MM.1S (cell line): Measurements from ENCODE around the gene GAS2L1.

Source experiments
- DNase-seq: peaks from one replicate; pipeline ENCODE4 v3.0.0-alpha.2; 2015
- H2AFZ ChIP-seq: fragments of 300-600 bp; sonication (generic); 2 replicates; pipeline ENCODE4 v1.6.0; 2016; ENCODE audit warnings: antibody characterized with exemption, low read length
- H3F3A ChIP-seq: fragments of 300-600 bp; sonication (generic); 2 replicates; pipeline ENCODE4 v1.6.1; 2016; ENCODE audit warnings: mild to moderate bottlenecking, antibody characterized with exemption, low read length, moderate library complexity, mixed read lengths; ENCODE audit not compliant: insufficient read depth
- H3K27ac ChIP-seq: fragments of 300-600 bp; sonication (generic); 2 replicates; pipeline ENCODE4 v1.5.1; 2016; ENCODE audit warnings: mild to moderate bottlenecking, low read length
- H3K27me3 ChIP-seq: fragments of 300-600 bp; sonication (generic); replicated peaks from 2 replicates; pipeline ENCODE4 v1.6.0; 2016; ENCODE audit warnings: low read length; ENCODE audit not compliant: insufficient read depth
- H3K36me3 ChIP-seq: fragments of 300-600 bp; sonication (generic); replicated peaks from 2 replicates; pipeline ENCODE4 v1.6.1; 2016; ENCODE audit warnings: mild to moderate bottlenecking, low read length, mixed read lengths; ENCODE audit not compliant: insufficient read depth
- H3K4me1 ChIP-seq: fragments of 300-600 bp; sonication (generic); 2 replicates; pipeline ENCODE4 v1.6.1; 2016; ENCODE audit warnings: low read length, mixed read lengths
- H3K4me2 ChIP-seq: fragments of 300-600 bp; sonication (generic); 2 replicates; pipeline ENCODE4 v1.6.0; 2016; ENCODE audit warnings: low read depth, low read length
- H3K4me3 ChIP-seq: fragments of 300-600 bp; sonication (generic); 2 replicates; pipeline ENCODE4 v1.5.1; 2016; ENCODE audit warnings: low read length, mixed read lengths
- H3K79me2 ChIP-seq: fragments of 300-600 bp; sonication (generic); 2 replicates; pipeline ENCODE4 v1.6.1; 2016; ENCODE audit warnings: mixed run types, low read length, mixed read lengths
- H3K9ac ChIP-seq: fragments of 300-600 bp; sonication (generic); 2 replicates; pipeline ENCODE4 v1.6.1; 2016; ENCODE audit warnings: low read length, mixed read lengths
- H3K9me2 ChIP-seq: fragments of 300-600 bp; sonication (generic); replicated peaks from 2 replicates; pipeline ENCODE4 v1.6.1; 2016; ENCODE audit warnings: mild to moderate bottlenecking, low read length, mixed read lengths; ENCODE audit not compliant: insufficient read depth
- H3K9me3 ChIP-seq: fragments of 300-600 bp; sonication (generic); replicated peaks from 2 replicates; pipeline ENCODE4 v1.6.1; 2016; ENCODE audit warnings: mild to moderate bottlenecking, low read length, mixed read lengths; ENCODE audit not compliant: insufficient read depth
- H4K20me1 ChIP-seq: fragments of 300-600 bp; sonication (generic); 2 replicates; pipeline ENCODE4 v1.6.1; 2016; ENCODE audit warnings: mild to moderate bottlenecking, low read length, moderate library complexity, mixed read lengths; ENCODE audit not compliant: insufficient read depth
- CTCF ChIP-seq: fragments of 300-600 bp; sonication (generic); IDR thresholded peaks from 2 replicates; pipeline ENCODE4 v1.5.1; 2016; ENCODE audit warnings: antibody characterized with exemption, low read length, mixed read lengths
- EZH2 ChIP-seq: fragments of 300-600 bp; sonication (generic); optimal IDR thresholded peaks from 2 replicates; pipeline ENCODE3; 2017; ENCODE audit warnings: low read depth, mild to moderate bottlenecking, antibody characterized with exemption, low read length, mixed read lengths
- EZH2phosphoT487 ChIP-seq: fragments of 300-600 bp; sonication (generic); IDR thresholded peaks from 2 replicates; pipeline ENCODE4 v1.6.1; 2018; ENCODE audit warnings: antibody characterized with exemption, low read length

Gene GAS2L1

GRCh38 chr22:29328055-29328454, 21.6 kb downstream of the GAS2L1 start:
- no peak for DNase-seq
- H4K20me1 ChIP-seq, result no peaks in the 10 kb centered on the region
- H3K4me1 ChIP-seq, result no peaks in the 10 kb centered on the region
- H3K79me2 ChIP-seq, result no peaks in the 10 kb centered on the region
- no peaks in the 10 kb centered on the region for H3K27me3 ChIP-seq
- no peak overlapping the region for H2AFZ ChIP-seq
- H3K9me2 ChIP-seq, result no peaks in the 10 kb centered on the region
- H3K4me2 ChIP-seq, result no peak overlapping the region
- H3K9ac ChIP-seq, result no peak overlapping the region
- no peaks in the 10 kb centered on the region for H3K9me3 ChIP-seq
- TF ChIP-seq EZH2phosphoT487, result no peak
- no peak for TF ChIP-seq EZH2
- TF ChIP-seq CTCF, result no peak
- no peak overlapping the region for H3K4me3 ChIP-seq
- H3F3A ChIP-seq, result no peaks in the 10 kb centered on the region
- H3K27ac ChIP-seq, result no peak overlapping the region
- H3K36me3 ChIP-seq, result no peaks in the 10 kb centered on the region

GRCh38 chr22:29328566-29329500, 22.4 kb downstream of the GAS2L1 start:
- no peaks in the 10 kb centered on the region for H3K9me2 ChIP-seq
- no peaks in the 10 kb centered on the region for H4K20me1 ChIP-seq
- H2AFZ ChIP-seq, result no peak overlapping the region
- H3K79me2 ChIP-seq, result no peaks in the 10 kb centered on the region
- no peak for DNase-seq
- no peaks in the 10 kb centered on the region for H3K36me3 ChIP-seq
- no peak overlapping the region for H3K4me3 ChIP-seq
- H3K27me3 ChIP-seq, result no peaks in the 10 kb centered on the region
- no peaks in the 10 kb centered on the region for H3K9me3 ChIP-seq
- no peaks in the 10 kb centered on the region for H3F3A ChIP-seq
- H3K27ac ChIP-seq, result no peak overlapping the region
- no peak overlapping the region for H3K4me2 ChIP-seq
- no peak for TF ChIP-seq EZH2phosphoT487
- TF ChIP-seq CTCF, result no peak
- no peak for TF ChIP-seq EZH2
- H3K4me1 ChIP-seq, result no peaks in the 10 kb centered on the region
- no peak overlapping the region for H3K9ac ChIP-seq

- Histone ChIP-seq H3K9me2 (no peaks in the 10 kb centered on the region), H3K27me3 (no peaks in the 10 kb centered on the region), H3K4me2 (no peak overlapping the region), H3K27ac (no peak overlapping the region), H4K20me1 (no peaks in the 10 kb centered on the region), H3K9me3 (no peaks in the 10 kb centered on the region), H3K4me3 (no peak overlapping the region), H3F3A (no peaks in the 10 kb centered on the region), H2AFZ (no peak overlapping the region), H3K36me3 (no peaks in the 10 kb centered on the region), H3K4me1 (no peaks in the 10 kb centered on the region), H3K79me2 (no peaks in the 10 kb centered on the region), H3K9ac (no peak overlapping the region)
- DNase-seq, result no peak
- TF ChIP-seq CTCF (no peak), EZH2phosphoT487 (no peak), EZH2 (no peak)
Measured at GRCh38 chr22:29329581-29329980, 23.1 kb downstream of the GAS2L1 start.
